ENCODE measurements around the gene NECTIN3. TPM values are rescaled to one million over a fixed set of nuclear protein-coding genes. Genes with fewer than 3 reads are reported as not detected.

Gene NECTIN3
- total RNA-seq, 1 experiment from 2014 or later: 110 TPM

DNA sequence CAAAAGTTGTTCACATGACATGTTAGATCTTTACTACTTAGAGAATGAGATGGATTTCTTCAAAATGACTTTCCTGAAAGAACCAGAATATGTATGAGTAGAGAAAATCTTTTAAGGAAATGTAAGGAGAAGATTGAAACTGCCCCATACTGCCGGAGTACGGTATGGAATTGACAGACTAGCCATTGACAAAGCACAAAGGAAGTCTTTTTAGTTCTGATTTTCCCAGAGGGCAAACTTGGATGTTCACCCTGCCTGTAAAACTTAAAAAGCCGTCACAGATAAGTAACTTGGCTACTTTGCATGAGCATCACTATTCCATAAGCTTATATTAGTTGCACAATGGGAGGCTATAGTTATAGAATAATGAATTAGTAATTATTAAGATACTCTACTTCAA, 93.8 kb downstream of the NECTIN3 start:
- no peaks in the 10 kb centered on the region for H3K9me3 Mint-ChIP-seq (ENCODE audit: low read depth, unreplicated experiment)
- CTCF ChIA-PET: no interaction called here
- no peak for DNase-seq
- H3K4me1 Mint-ChIP-seq (ENCODE audit: low read depth, unreplicated experiment): no peaks in the 10 kb centered on the region
- TF ChIP-seq, protein P1, sequence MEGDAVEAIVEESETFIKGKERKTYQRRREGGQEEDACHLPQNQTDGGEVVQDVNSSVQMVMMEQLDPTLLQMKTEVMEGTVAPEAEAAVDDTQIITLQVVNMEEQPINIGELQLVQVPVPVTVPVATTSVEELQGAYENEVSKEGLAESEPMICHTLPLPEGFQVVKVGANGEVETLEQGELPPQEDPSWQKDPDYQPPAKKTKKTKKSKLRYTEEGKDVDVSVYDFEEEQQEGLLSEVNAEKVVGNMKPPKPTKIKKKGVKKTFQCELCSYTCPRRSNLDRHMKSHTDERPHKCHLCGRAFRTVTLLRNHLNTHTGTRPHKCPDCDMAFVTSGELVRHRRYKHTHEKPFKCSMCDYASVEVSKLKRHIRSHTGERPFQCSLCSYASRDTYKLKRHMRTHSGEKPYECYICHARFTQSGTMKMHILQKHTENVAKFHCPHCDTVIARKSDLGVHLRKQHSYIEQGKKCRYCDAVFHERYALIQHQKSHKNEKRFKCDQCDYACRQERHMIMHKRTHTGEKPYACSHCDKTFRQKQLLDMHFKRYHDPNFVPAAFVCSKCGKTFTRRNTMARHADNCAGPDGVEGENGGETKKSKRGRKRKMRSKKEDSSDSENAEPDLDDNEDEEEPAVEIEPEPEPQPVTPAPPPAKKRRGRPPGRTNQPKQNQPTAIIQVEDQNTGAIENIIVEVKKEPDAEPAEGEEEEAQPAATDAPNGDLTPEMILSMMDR (IDR thresholded peaks at IDR 0.05; ENCODE audit: unreplicated experiment): no peak
- intact Hi-C loops (cut with micrococcal nuclease; ENCODE audit: unreplicated experiment): no loop called here
- no peak overlapping the region for H3K4me3 Mint-ChIP-seq (ENCODE audit: low read depth, unreplicated experiment)
- no peaks in the 10 kb centered on the region for H3K27me3 Mint-ChIP-seq (ENCODE audit: unreplicated experiment)
- no TSS peak for BruUV-seq (replicated peaks)
- no peak overlapping the region for H3K27ac Mint-ChIP-seq (ENCODE audit: unreplicated experiment)
- peaks cover 22% of the 10 kb centered on the region for H3K36me3 Mint-ChIP-seq (ENCODE audit: insufficient read depth, unreplicated experiment)

DNA sequence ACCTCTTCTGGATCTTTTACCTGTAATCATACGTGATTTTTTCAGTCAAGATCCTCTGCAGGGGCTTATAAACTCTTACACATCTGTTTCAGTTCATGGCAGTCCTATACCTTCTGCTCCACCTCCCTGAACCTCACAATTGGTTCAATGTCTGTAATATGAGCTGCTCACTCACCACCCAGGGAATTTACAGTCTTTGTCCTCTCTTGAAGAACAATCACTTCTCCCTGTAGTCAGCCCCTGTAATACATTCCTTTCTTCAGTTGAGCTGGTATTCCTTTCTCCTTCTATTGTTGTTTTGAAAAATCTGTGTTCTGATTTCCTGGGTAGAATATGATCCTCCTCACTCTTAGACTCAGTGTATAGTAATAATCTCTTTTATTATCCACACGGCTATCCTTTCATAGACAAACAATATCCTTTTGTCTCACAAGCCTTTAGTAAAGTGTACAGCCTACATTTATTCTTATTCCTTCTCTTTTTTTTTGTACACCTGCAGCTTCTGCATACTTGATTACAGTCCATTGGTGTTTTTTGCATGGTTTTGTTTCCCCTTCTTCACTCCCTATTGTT, 101.8 kb downstream of the NECTIN3 start:
- no TSS peak for BruUV-seq (replicated peaks)
- CTCF ChIA-PET: no interaction called here
- TF ChIP-seq, protein P1 (IDR thresholded peaks at IDR 0.05; ENCODE audit: unreplicated experiment): no peak
- DNase-seq: no peak
- Mint-ChIP-seq H3K36me3 (ENCODE audit: insufficient read depth, unreplicated experiment) (peaks cover 11% of the 10 kb centered on the region), H3K27me3 (ENCODE audit: unreplicated experiment) (no peaks in the 10 kb centered on the region), H3K4me1 (ENCODE audit: low read depth, unreplicated experiment) (peaks cover 12% of the 10 kb centered on the region), H3K27ac (ENCODE audit: unreplicated experiment) (peak overlapping the region; percentile 3), H3K9me3 (ENCODE audit: low read depth, unreplicated experiment) (no peaks in the 10 kb centered on the region), H3K4me3 (ENCODE audit: low read depth, unreplicated experiment) (no peak overlapping the region)
- intact Hi-C loops (cut with micrococcal nuclease; ENCODE audit: unreplicated experiment): no loop called here

DNA sequence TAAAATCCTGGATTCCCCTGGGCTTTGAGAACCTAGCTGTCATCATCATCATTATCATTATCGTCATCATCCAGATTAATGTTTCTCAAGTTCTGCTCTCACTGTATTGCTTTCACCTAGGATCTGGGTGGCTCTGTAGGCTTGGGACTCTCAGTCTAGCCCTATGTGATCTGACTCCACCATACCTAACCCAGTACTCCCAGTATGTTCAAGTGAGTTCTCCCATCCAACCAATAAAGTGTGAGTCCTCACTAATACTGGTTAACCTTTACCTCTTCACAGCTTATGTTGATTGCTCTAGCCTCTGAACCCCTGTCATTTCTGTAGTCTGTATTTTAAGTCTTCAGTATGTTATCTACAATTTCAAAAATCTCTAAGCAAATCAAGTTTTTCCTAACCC, 102.3 kb downstream of the NECTIN3 start:
- H3K9me3 Mint-ChIP-seq (ENCODE audit: low read depth, unreplicated experiment): no peaks in the 10 kb centered on the region
- TF ChIP-seq, protein P1 (IDR thresholded peaks at IDR 0.05; ENCODE audit: unreplicated experiment): no peak
- H3K4me3 Mint-ChIP-seq (ENCODE audit: low read depth, unreplicated experiment): no peak overlapping the region
- peak overlapping the region; percentile 3 for H3K27ac Mint-ChIP-seq (ENCODE audit: unreplicated experiment)
- H3K36me3 Mint-ChIP-seq (ENCODE audit: insufficient read depth, unreplicated experiment): peaks cover 11% of the 10 kb centered on the region
- no peak for DNase-seq
- CTCF ChIA-PET: no interaction called here
- no peaks in the 10 kb centered on the region for H3K27me3 Mint-ChIP-seq (ENCODE audit: unreplicated experiment)
- peaks cover 12% of the 10 kb centered on the region for H3K4me1 Mint-ChIP-seq (ENCODE audit: low read depth, unreplicated experiment)
- no TSS peak for BruUV-seq (replicated peaks)
- intact Hi-C loops (cut with micrococcal nuclease; ENCODE audit: unreplicated experiment): no loop called here

DNA sequence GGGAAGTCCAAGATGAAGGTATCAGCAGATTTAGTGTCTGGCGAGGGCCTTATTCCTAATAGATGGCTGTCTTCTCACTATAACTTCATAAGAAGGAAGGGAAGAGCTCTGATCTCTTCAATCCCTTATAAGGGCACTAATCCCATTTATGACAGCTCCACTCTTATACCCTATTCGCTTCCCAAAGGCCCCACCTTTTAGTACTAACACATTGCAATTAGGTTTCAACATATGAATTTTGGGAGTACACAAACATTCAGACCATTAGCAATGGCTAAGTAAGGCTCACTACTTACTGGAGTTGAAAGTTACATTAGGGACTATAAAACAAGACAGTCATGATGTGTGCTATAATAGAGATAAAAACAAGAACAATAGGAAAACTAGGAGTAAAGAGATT, 118.9 kb downstream of the NECTIN3 start:
- DNase-seq: no peak
- TF ChIP-seq, protein P1 (IDR thresholded peaks at IDR 0.05; ENCODE audit: unreplicated experiment): no peak
- BruUV-seq (replicated peaks): no TSS peak
- Mint-ChIP-seq H3K36me3 (ENCODE audit: insufficient read depth, unreplicated experiment) (peaks cover 7% of the 10 kb centered on the region), H3K9me3 (ENCODE audit: low read depth, unreplicated experiment) (no peaks in the 10 kb centered on the region), H3K27me3 (ENCODE audit: unreplicated experiment) (no peaks in the 10 kb centered on the region), H3K4me3 (ENCODE audit: low read depth, unreplicated experiment) (no peak overlapping the region), H3K4me1 (ENCODE audit: low read depth, unreplicated experiment) (no peaks in the 10 kb centered on the region), H3K27ac (ENCODE audit: unreplicated experiment) (no peak overlapping the region)
- CTCF ChIA-PET: no interaction called here
- intact Hi-C loops (cut with micrococcal nuclease; ENCODE audit: unreplicated experiment): no loop called here
